ENCODE results near the gene PIF1. TPM values are rescaled to one million over a fixed set of nuclear protein-coding genes. Genes with fewer than 3 reads are reported as not detected.
A peak's percentile ranks its signal among the peaks of the same experiment; 100 is the strongest.

PIF1 gene
- total RNA-seq, 1 donor from 2014 or later, result 5.4 TPM

DNA sequence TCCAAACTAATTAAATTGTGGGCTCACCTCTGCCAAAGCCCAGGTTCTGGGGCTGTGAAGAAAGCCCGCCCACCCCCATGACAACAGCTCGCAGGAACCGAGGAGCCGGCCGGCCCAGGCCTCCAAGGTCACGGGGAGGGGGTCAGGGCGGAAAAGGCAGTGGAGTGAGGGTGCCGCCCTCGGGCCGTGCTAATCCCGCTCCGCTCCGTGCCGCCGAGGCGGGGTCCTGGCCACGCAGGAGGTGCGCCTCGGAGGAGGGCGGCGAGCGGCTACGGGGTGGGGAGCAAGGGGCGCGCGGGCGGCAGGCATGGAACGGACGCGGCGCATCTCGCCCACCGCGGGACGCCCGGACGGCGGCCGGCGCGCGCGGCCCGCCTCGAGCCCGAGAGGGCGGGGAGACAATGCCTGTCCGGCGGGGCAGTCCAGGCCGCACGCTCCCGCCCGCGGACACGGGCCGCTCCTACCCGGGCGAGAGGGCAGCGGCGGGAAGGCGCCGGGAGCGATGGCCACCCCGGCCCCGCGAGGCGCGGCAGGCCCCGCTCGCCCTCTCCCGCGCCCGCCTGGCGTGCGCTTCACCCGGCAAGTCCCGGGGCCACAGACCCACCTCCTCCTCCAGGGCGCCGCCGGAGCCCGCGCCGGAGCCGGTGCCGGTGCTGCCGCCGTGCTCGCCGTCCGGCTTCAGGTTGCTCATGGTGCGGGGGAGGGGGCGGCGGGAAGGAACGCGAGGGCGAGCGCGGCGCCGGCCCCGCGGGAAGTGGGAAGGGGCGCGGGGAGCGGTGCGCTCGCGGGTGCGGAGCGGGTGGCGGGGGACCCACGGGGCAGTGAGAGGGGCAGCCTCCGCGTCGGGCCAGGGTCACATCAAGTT is 50.6 kb downstream of the PIF1 start:
- DNase-seq, result peak; percentile 22

DNA sequence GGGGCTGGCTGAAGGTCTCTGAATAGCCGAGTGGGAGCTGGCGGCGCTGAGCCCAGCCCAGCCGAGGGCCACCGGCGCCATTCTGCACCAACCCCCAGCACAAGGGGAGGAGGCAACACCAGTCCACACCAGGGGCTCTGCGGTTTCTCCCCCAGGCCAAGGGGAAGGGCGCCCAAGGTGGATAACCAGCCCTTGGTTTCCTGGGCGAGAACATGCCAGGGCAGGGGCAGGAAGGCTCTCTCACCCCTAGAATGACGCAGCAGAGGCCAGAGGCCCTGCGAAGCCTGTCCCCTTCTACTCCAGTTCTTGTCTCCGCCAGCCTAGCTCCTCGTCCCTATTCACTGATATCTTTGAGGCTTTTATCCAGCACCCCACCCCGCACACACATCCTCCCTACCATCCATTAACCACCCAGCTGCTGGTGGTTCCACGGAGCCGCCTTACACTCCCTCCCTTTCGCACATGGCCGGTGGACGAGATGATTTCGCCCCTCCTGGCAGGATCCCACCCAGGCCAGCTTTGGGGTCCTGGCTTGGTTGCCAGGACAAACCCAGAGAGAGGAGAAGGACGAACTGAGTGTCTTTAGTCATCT is 51.3 kb downstream of the PIF1 start:
- DNase-seq, result no peak

DNA sequence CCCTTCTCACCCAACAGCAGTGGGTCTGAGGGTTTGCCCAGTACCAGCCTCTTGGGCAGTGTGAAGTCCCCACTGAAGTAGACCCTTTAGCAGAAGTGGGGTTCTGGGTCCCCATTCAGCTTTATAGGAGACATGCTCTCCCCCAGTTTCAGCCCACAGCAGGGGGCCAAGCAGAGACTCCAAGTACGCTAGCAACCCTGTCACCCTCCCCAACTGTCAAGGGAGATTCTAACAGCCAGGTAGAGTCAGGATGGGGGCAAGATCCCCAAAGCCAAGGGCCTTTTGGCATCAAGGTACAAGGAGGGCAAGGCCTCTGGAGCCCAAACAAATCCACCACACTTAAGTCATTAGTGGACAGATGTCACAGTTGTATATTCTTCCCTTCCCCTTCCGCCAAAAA is 51.8 kb downstream of the PIF1 start:
- DNase-seq, result no peak

DNA sequence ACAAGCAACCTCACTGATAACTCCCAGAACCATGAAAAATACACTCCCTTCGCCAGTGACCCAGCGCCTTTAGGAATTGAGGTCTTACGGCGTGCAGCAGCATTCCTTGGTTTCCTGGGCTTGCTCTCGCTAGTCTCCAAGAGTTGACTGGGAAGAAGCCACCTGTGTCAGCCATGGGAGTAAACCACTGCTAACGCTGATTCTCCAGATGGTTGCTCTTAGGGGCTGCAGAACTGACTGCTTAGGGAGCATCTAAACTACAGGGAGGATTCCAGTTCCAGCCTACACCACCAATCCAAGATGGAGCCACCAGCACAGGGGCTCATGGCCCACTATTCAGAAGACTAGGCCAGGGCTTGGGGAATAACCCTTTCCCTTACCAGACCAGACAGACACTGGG is 52.5 kb downstream of the PIF1 start:
- DNase-seq, result no peak

DNA sequence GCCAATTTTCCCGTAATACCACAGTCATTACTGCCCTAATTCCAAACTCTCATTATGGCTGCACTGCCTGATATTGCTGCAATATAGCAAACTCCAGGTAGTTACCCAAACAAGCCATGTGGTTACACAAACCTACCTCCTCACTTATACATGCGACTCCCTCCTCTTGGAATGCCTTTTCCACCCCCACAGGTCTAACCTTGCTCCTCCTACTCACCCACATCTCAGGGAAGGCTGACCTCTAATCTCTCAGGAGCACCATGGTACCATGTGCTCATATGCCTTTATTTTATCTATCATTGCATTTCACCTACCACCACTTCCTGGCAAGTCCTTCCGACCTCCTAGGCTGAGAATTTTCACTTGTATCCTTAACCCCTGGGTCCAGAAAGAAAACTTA is 53.0 kb downstream of the PIF1 start:
- no peak for DNase-seq

DNA sequence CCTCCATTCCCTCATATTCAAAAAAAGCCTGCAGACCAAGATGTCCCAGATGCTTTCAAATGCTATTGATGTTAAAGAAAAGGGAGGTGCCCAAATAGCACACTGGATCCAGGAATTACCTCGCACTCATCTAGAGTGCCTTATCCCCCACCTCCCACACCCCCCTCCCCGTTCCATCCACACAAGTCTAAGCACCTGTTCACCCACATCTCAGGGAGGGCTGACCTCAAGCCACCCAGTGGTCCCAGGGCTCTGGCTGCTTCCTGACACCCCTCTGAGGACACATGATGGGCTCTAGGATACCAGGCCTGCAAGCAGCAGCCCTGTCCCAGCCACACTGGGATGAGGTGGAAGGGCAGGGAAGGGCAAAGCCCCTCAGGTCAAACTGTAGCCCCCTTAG is 54.8 kb downstream of the PIF1 start:
- no peak for DNase-seq

DNA sequence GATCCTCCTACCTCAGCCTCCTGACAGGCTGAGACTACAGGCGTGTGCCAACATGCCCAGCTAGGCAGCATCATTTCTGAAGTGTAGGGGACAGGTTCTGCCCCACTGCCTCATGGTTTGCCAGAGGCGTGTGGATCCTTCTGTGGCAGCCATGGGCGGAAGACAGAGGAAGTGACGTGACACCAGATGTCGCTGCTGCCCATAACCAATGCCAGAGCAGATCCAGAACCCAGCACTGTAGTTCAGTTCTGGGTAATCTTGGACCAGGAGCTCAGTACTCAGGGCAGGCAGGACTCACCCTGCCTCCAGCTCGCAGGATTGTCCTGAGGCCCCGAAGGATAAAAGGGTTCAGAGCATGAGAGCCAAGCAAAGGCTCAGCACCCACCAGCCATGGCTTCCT is 58.2 kb downstream of the PIF1 start:
- no peak for DNase-seq

DNA sequence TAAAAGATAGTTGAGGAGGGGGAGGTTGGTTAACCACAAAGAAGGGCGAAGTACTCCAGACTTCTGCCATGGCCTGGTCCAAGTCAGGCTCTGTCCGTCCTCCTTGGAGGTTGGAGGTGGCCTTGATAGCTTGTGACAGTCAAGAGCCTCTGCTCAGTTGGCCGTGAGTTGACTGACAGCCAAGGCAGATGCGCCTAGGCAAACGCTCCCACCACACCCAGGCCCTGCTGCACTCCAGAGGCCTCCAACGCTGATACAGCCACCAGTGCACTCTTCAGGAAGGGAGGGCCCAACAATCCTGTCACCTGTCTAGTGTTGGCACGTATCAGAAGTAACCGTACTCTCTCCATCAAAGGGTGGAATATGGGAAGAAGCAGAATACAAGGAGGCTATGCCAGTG is 59.4 kb downstream of the PIF1 start:
- DNase-seq, result no peak

Other genes with a start within 250 kb of the PIF1 start
- gene RBPMS2, start 50.1 kb downstream of the PIF1 start, total RNA-seq, result 0.14 TPM in 1 of 2 replicates, not detected in the other
- 61.3 and 65.9 TPM in 2 replicates for gene PLEKHO2, start 16.3 kb upstream of the PIF1 start, total RNA-seq
- gene ANKDD1A, start 86.3 kb upstream of the PIF1 start, total RNA-seq, result 5.6 and 5.8 TPM in 2 replicates
- gene SPG21, start 164.3 kb upstream of the PIF1 start, total RNA-seq, result 77.3 and 84.7 TPM in 2 replicates
- 29.8 and 34.8 TPM in 2 replicates for gene MTFMT, start 204.0 kb upstream of the PIF1 start, total RNA-seq
- not detected in 2 replicates for gene SLC51B, start 219.7 kb upstream of the PIF1 start, total RNA-seq
- gene RASL12, start 242.3 kb upstream of the PIF1 start, total RNA-seq, result not detected in 2 replicates

All from dermis blood vessel endothelial cell (primary cell).